H1 (cell line): Measurements from ENCODE around the gene MLH3. TPM values are rescaled to one million over a fixed set of nuclear protein-coding genes. Genes with fewer than 3 reads are reported as not detected.

Experiments used
- CTCF ChIA-PET: fragments of 300-600 bp; sonication (Branson Sonifier 250); formaldehyde crosslinking; loops from one replicate; lab custom pipeline; 2021; ENCODE audit not compliant: partially characterized antibody; lab: Charles Lee
- POLR2A ChIA-PET: fragments of 300-600 bp; sonication (Branson Sonifier 250); formaldehyde crosslinking; loops from one replicate; lab custom pipeline; 2021; ENCODE audit warnings: inconsistent platforms; ENCODE audit not compliant: partially characterized antibody; lab: Charles Lee
- DNase-seq, 2 experiments: peaks; one replicate each; pipeline versions ENCODE4 v3.0.0 to v3.0.0-alpha.2; 2010 to 2022; ENCODE audit warnings: low spot score in 2 of 2, low read depth in 1 of 2, mixed read lengths in 1 of 2
- FAIRE-seq: peaks from 2 replicates; lab custom pipeline; 2011; peaks lifted over from hg19 to GRCh38; lab: Jason Lieb, UNC
- H2AFZ ChIP-seq: 2 replicates; pipeline ENCODE4 v1.8.1; 2012; ENCODE audit warnings: low read length, inconsistent platforms
- H2AK5ac ChIP-seq: 2 replicates; pipeline ENCODE4 v1.6.1; 2013; ENCODE audit warnings: low read depth, low read length
- H2BK120ac ChIP-seq: replicated peaks from 2 replicates; pipeline ENCODE3; 2013; ENCODE audit warnings: low read depth, low read length, inconsistent platforms
- H2BK12ac ChIP-seq: 2 replicates; pipeline ENCODE4 v1.6.1; 2013; ENCODE audit warnings: low read depth, low read length
- H2BK15ac ChIP-seq: 2 replicates; pipeline ENCODE4 v1.6.1; 2013; ENCODE audit warnings: low read length
- H2BK20ac ChIP-seq: 2 replicates; pipeline ENCODE4 v1.6.1; 2013; ENCODE audit warnings: low read length
- H2BK5ac ChIP-seq: 2 replicates; pipeline ENCODE4 v1.6.1; 2013; ENCODE audit warnings: low read depth, low read length
- H3K14ac ChIP-seq: 2 replicates; pipeline ENCODE4 v1.6.1; 2013; ENCODE audit warnings: inconsistent platforms; ENCODE audit not compliant: insufficient read length
- H3K18ac ChIP-seq: 2 replicates; pipeline ENCODE4 v1.6.1; 2013; ENCODE audit warnings: low read length; ENCODE audit errors: extremely low read depth
- H3K23ac ChIP-seq: 2 replicates; pipeline ENCODE4 v1.6.1; 2013; ENCODE audit warnings: inconsistent platforms; ENCODE audit not compliant: insufficient read length
- H3K23me2 ChIP-seq: 2 replicates; pipeline ENCODE4 v1.6.1; 2013; ENCODE audit warnings: low read depth, low read length
- H3K27ac ChIP-seq: 2 replicates; pipeline ENCODE4 v1.6.1; 2011; ENCODE audit warnings: low read depth, low read length, inconsistent platforms
- H3K27me3 ChIP-seq, 4 experiments: replicated peaks in 1 of 4; 1 replicate in 1 of 4; 2 replicates in 3 of 4; pipeline versions ENCODE4 v1.6.1 to v1.8.1; 2011 to 2013; ENCODE audit warnings: low read length in 3 of 4, mild to moderate bottlenecking in 3 of 4, inconsistent platforms in 2 of 4, mixed read lengths in 2 of 4, moderate library complexity in 1 of 4; ENCODE audit not compliant: control insufficient read depth in 3 of 4, insufficient read depth in 3 of 4; ENCODE audit errors: extremely low read depth in 1 of 4
- H3K36me3 ChIP-seq, 4 experiments: 2 replicates each; pipeline versions ENCODE4 v1.6.1 to v1.8.1; 2011 to 2013; ENCODE audit warnings: mild to moderate bottlenecking in 4 of 4, low read length in 3 of 4, moderate library complexity in 2 of 4, control low read depth in 1 of 4, inconsistent platforms in 1 of 4; ENCODE audit not compliant: insufficient read depth in 4 of 4, control insufficient read depth in 2 of 4
- H3K4ac ChIP-seq: replicated peaks from 2 replicates; pipeline ENCODE3; 2013; ENCODE audit warnings: low read length, low read depth, mixed read lengths, inconsistent platforms; ENCODE audit not compliant: insufficient read length
- H3K4me1 ChIP-seq, 4 experiments: replicated peaks in 1 of 4; 1 replicate in 1 of 4; 2 replicates in 3 of 4; pipeline versions ENCODE4 v1.6.1 to v1.8.1; 2011 to 2013; ENCODE audit warnings: low read length in 3 of 4, inconsistent platforms in 2 of 4, mixed read lengths in 1 of 4; ENCODE audit not compliant: insufficient read depth in 4 of 4, control insufficient read depth in 3 of 4
- H3K4me2 ChIP-seq, 2 experiments: 2 replicates each; pipeline versions ENCODE4 v1.6.1 to v1.8.1; 2011 to 2013; ENCODE audit warnings: low read depth in 2 of 2, low read length in 2 of 2, control low read depth in 1 of 2, inconsistent platforms in 1 of 2, mild to moderate bottlenecking in 1 of 2; ENCODE audit not compliant: insufficient read depth in 1 of 2
- H3K4me3 ChIP-seq, 4 experiments: fragments of 200-600, 300-600 bp in 1 of 4; sonication (generic), shearing (Covaris generic), sonication (Bioruptor Twin) in 1 of 4; 2 replicates each; pipeline versions ENCODE4 v1.5.1 to v1.8.1; 2011 to 2016; ENCODE audit warnings: low read length in 4 of 4, low read depth in 3 of 4, control low read depth in 2 of 4, inconsistent platforms in 2 of 4, mild to moderate bottlenecking in 2 of 4, mixed read lengths in 1 of 4, moderate library complexity in 1 of 4; ENCODE audit not compliant: insufficient read depth in 2 of 4; ENCODE audit errors: extremely low read depth in 1 of 4
- H3K56ac ChIP-seq: replicated peaks from 2 replicates; pipeline ENCODE3; 2013; ENCODE audit warnings: low read depth, mild to moderate bottlenecking, mixed read lengths, low read length, inconsistent platforms; ENCODE audit not compliant: insufficient read length
- H3K79me1 ChIP-seq: 2 replicates; pipeline ENCODE4 v1.6.1; 2013; ENCODE audit warnings: low read depth, low read length, control low read depth
- H3K79me2 ChIP-seq, 2 experiments: 2 replicates each; pipeline versions ENCODE4 v1.6.1 to v1.8.1; 2012 to 2013; ENCODE audit warnings: low read length in 2 of 2, mild to moderate bottlenecking in 2 of 2, inconsistent platforms in 1 of 2; ENCODE audit not compliant: insufficient read depth in 2 of 2, control insufficient read depth in 1 of 2
- H3K9ac ChIP-seq, 4 experiments: replicated peaks in 1 of 4; 1 replicate in 1 of 4; 2 replicates in 3 of 4; pipeline versions ENCODE4 v1.6.1 to v1.8.1; 2011 to 2013; ENCODE audit warnings: low read depth in 3 of 4, low read length in 3 of 4, control low read depth in 2 of 4, mild to moderate bottlenecking in 2 of 4, moderate library complexity in 2 of 4, inconsistent platforms in 1 of 4; ENCODE audit errors: extremely low read depth in 1 of 4
- H3K9me3 ChIP-seq, 2 experiments: 2 replicates each; pipeline versions ENCODE4 v1.6.1 to v1.8.1; 2012 to 2013; ENCODE audit warnings: mild to moderate bottlenecking in 2 of 2, moderate library complexity in 2 of 2, control low read depth in 1 of 2, inconsistent platforms in 1 of 2, low read depth in 1 of 2, low read length in 1 of 2, mixed read lengths in 1 of 2; ENCODE audit not compliant: insufficient read depth in 2 of 2
- H4K20me1 ChIP-seq, 2 experiments: replicated peaks in 1 of 2; 2 replicates each; pipeline versions ENCODE3 to v1.8.1; 2011 to 2013; ENCODE audit warnings: inconsistent platforms in 2 of 2, low read length in 2 of 2, mild to moderate bottlenecking in 1 of 2; ENCODE audit not compliant: insufficient read depth in 2 of 2, control insufficient read depth in 1 of 2
- H4K5ac ChIP-seq: 2 replicates; pipeline ENCODE4 v1.6.1; 2013; ENCODE audit warnings: low read length, low read depth, mixed read lengths, inconsistent platforms; ENCODE audit not compliant: insufficient read length
- H4K8ac ChIP-seq: 2 replicates; pipeline ENCODE4 v1.8.0; 2013; ENCODE audit warnings: mild to moderate bottlenecking, moderate library complexity, low read length, inconsistent platforms; ENCODE audit not compliant: insufficient read depth; ENCODE audit errors: extremely low read depth
- H4K91ac ChIP-seq: replicated peaks from 2 replicates; pipeline ENCODE3; 2013; ENCODE audit warnings: low read length, mixed read lengths, inconsistent platforms; ENCODE audit not compliant: insufficient read length
- ASH2L ChIP-seq: fragments of 200-600, 300-600 bp; sonication (generic); IDR thresholded peaks from one replicate; pipeline ENCODE4 v1.7.1; 2017; ENCODE audit warnings: low read length
- BCL11A ChIP-seq, 2 experiments: IDR thresholded peaks; one replicate each; pipeline ENCODE4 v1.6.1; 2011; ENCODE audit warnings: low read depth in 2 of 2, low read length in 2 of 2, mild to moderate bottlenecking in 2 of 2
- CBX5 ChIP-seq: fragments of 300-800, 300-1000 bp; sonication (generic); IDR thresholded peaks from 2 replicates; pipeline ENCODE4 v1.7.1; 2016; ENCODE audit warnings: antibody characterized with exemption, low read length, low read depth
- CEBPB ChIP-seq: IDR thresholded peaks from 2 replicates; pipeline ENCODE4 v1.6.1; 2012; ENCODE audit warnings: low read depth, low read length
- E2F6 ChIP-seq: IDR thresholded peaks from 2 replicates; pipeline ENCODE4 v1.6.1; 2012; ENCODE audit warnings: inconsistent platforms
- GTF2F1 ChIP-seq: IDR thresholded peaks from 2 replicates; pipeline ENCODE4 v1.6.1; 2012; ENCODE audit warnings: low read depth, low read length, improper control_type of control experiment, borderline replicate concordance
- JUN ChIP-seq: IDR thresholded peaks from 2 replicates; pipeline ENCODE4 v1.6.1; 2011; ENCODE audit warnings: low read depth, mild to moderate bottlenecking, improper control_type of control experiment, low read length
- KDM5A ChIP-seq: fragments of 200-600 bp; IDR thresholded peaks from 2 replicates; pipeline ENCODE4 v1.7.1; 2012; ENCODE audit warnings: mild to moderate bottlenecking, low read length, inconsistent platforms, mixed read lengths
- MAFK ChIP-seq: IDR thresholded peaks from 2 replicates; pipeline ENCODE4 v1.6.1; 2012; ENCODE audit warnings: low read depth, mild to moderate bottlenecking, improper control_type of control experiment, low read length
- POLR2A ChIP-seq, 2 experiments: IDR thresholded peaks; 1 replicate in 1 of 2; 2 replicates in 1 of 2; pipeline ENCODE4 v1.6.1; 2011; ENCODE audit warnings: low read depth in 2 of 2, low read length in 2 of 2, mild to moderate bottlenecking in 2 of 2; ENCODE audit errors: control extremely low read depth in 1 of 2
- POU5F1 ChIP-seq: IDR thresholded peaks from 2 replicates; pipeline ENCODE4 v1.6.1; 2011; ENCODE audit warnings: low read depth, mild to moderate bottlenecking, low read length, moderate library complexity
- RXRA ChIP-seq: IDR thresholded peaks from 2 replicates; pipeline ENCODE4 v1.6.1; 2011; ENCODE audit warnings: low read depth, mild to moderate bottlenecking, low read length, moderate library complexity; ENCODE audit not compliant: insufficient read depth
- SRF ChIP-seq: IDR thresholded peaks from 2 replicates; pipeline ENCODE4 v1.6.1; 2011; ENCODE audit warnings: mild to moderate bottlenecking, low read depth, low read length, moderate library complexity
- TBP ChIP-seq: IDR thresholded peaks from 2 replicates; pipeline ENCODE4 v1.6.1; 2011; ENCODE audit warnings: low read depth, low read length, improper control_type of control experiment
- TCF12 ChIP-seq: IDR thresholded peaks from 2 replicates; pipeline ENCODE4 v1.6.1; 2011; ENCODE audit warnings: low read depth, mild to moderate bottlenecking, low read length
- WGBS, 2 experiments: shearing (Covaris generic) in 1 of 2; methylation state at CpG; one replicate each; pipeline versions ENCODE4 v1.1.6 to v1.1.7; 2013 to 2015; ENCODE audit warnings: low lambda C conversion rate in 2 of 2, mixed read lengths in 2 of 2, inconsistent platforms in 1 of 2, low coverage in 1 of 2, missing lambda C conversion rate in 1 of 2; ENCODE audit not compliant: insufficient replicate concordance in 2 of 2, insufficient coverage in 1 of 2, insufficient read length in 1 of 2; ENCODE audit errors: extremely low coverage in 1 of 2, missing lambda C conversion rate in 1 of 2; 5-methylcytosine and 5-hydroxymethylcytosine counted together
- polyA plus RNA-seq, 7 experiments: library from polyadenylated mRNA; depleted of rRNA in 3 of 7; stranded (reverse) in 5 of 7; unstranded in 2 of 7; fragments of >200 nt in 5 of 7; fragments of 200-250 nt in 2 of 7; gene quantifications; 1 replicate in 5 of 7; 2 replicates in 1 of 7; 4 replicates in 1 of 7; pipeline versions ENCODE4 v1.2.1 to v1.2.3, GENCODE V29; 2011 to 2013; ENCODE audit warnings: missing spikeins in 2 of 7, mixed read lengths in 2 of 7
- total RNA-seq: library from RNA; stranded (reverse); fragmentation: NEBNext Ultra II Directional; extraction: Animal tissue kit (Norgen Biotek cat#: 25700); gene quantifications from 2 replicates; pipeline ENCODE4 v1.2.1, GENCODE V29; 2021

MLH3 gene
- total and polyA plus RNA-seq, 2 of the 8 experiments (the other 6 are each of a cell fraction or from before 2014, with no cell fraction given) = 9.3 to 20.1 TPM

DNA sequence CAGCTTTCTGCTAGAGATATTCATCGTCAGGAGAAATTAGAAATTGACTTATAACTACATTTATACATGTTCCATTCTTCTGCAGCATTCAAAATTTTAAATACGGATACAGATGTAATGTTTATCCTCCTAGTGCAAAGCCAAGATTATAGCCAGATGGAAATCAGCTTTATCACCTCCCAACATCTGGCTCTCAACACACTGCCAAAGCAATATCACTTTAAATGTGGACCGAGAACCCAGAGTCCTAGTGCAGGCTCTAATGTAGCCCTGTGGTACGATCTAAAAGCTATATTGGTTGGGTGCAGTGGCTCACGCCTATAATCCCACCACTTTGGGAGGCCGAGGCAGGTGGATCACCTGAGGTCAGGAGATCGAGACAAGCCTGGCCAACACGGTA is 6.5 kb downstream of the MLH3 start:
- Histone ChIP-seq H3K4ac (no peak overlapping the region), H3K27ac (no peak overlapping the region), H3K4me2 (no peak overlapping the region), H3K14ac (no peak overlapping the region), H3K9ac (no peak overlapping the region), H3K9me3 (no peaks in the 10 kb centered on the region), H2AK5ac (no peak overlapping the region), H3K4me3 (no peak overlapping the region), H4K20me1 (no peaks in the 10 kb centered on the region), H3K27me3 (no peaks in the 10 kb centered on the region), H4K8ac (no peak overlapping the region), H2BK20ac (no peak overlapping the region), H2BK120ac (no peak overlapping the region), H3K18ac (no peak overlapping the region), H4K5ac (no peak overlapping the region), H3K36me3 (peaks cover 0 to 15% (median 1%) of the 10 kb centered on the region in 4 experiments; a peak in 5 of 8 replicates), H3K79me1 (no peaks in the 10 kb centered on the region), H2BK12ac (no peak overlapping the region), H4K91ac (no peak overlapping the region), H3K79me2 (no peaks in the 10 kb centered on the region), H2BK5ac (no peak overlapping the region), H3K23me2 (no peaks in the 10 kb centered on the region), H3K23ac (no peak overlapping the region), H2AFZ (no peak overlapping the region), H3K56ac (no peak overlapping the region), H3K4me1 (no peaks in the 10 kb centered on the region), H2BK15ac (no peak overlapping the region)
- no peak for FAIRE-seq
- ChIA-PET CTCF (interaction anchor here (1.2 to 3.4 kb wide), 2 partner anchors 44 to 100 kb away, joined by 3 to 12 read pairs; no protein-coding TSS in a partner anchor), POLR2A (interaction anchor here (1.2 to 1.7 kb wide), 4 partner anchors 19 to 65 kb away, joined by 3 to 4 read pairs (median 3); partner anchors contain the start of gene ACYP1)
- no peak for DNase-seq
- 93% methylated on average over 8 of the region's 8 CpGs; no CpG with 5 or more reads in 1 of the 2 experiments for WGBS, 2 experiments
- TF ChIP-seq E2F6 (no peak), BCL11A (IDR thresholded peaks at IDR 0.05; ENCODE audit: low read depth in 2 of 2, low read length in 2 of 2) (no peak), POLR2A (IDR thresholded peaks at IDR 0.05; ENCODE audit: control extremely low read depth in 1 of 2, low read depth in 2 of 2, low read length in 2 of 2) (no peak), KDM5A (no peak), ASH2L (no peak), CEBPB (no peak), JUN (no peak), POU5F1 (no peak), TBP (no peak), TCF12 (no peak), CBX5 (no peak), GTF2F1 (no peak), RXRA (no peak), SRF (no peak), MAFK (no peak)
